Glomerular visceral epithelial cell (primary cell): ENCODE data around the gene SOAT2.
A peak's percentile ranks its signal among the peaks of the same experiment; 100 is the strongest.

Experiments
- DNase-seq: peaks from one replicate; pipeline ENCODE4 v3.0.0-alpha.2; 2016; ENCODE audit errors: extremely low spot score

SOAT2 gene

GRCh38 chr12:53065470-53065869 is 37.8 kb upstream of the SOAT2 start:
- no peak for DNase-seq

DNA sequence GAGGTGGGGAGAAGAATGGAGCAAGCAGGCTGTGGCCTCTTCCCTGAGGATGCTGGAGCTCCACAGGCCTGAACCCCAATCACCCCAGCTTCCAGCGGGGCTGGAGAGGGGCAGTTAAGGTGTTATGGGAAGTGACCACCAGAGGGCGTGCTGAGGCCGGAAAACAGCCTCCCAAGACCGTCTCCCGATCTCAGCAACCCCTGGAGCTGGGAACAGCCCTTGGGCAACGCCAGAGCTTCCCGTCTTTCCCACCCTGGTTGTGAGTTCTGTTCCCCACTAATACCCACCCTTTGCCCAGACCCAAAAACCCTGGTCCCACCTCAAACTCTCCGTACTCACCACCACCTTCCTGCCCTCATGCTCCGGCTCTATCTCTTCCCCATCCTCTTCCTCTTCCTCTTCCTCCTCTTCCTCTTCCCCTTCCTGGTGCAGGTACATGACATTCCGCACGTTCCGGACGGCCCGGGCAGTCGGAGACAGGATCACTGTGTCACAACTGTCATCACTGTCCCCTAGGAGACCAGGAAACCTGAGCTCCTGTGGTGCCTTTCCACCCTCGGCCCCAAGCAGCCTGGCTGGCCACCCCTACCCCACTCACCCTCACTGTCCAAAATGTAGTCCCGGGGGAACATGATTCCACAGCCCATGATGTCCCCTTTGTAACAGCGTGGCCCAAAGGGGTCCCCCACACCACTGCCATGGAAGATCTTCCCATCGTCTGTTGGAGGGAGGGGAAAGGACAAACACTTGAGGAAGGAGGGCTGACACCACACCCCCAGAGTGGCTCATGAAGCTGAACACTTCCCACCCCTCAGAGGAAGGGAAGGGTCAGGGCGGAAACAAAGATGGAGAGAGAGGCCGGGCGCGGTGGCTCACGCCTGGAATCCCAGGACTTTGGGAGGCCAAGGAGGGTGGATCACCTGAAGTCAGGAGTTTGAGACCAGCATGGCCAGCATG is 37.0 kb upstream of the SOAT2 start:
- peak; percentile 79 for DNase-seq

GRCh38 chr12:53067074-53067992 is 36.0 kb upstream of the SOAT2 start:
- DNase-seq: no peak

GRCh38 chr12:53067993-53068770 is 35.1 kb upstream of the SOAT2 start:
- DNase-seq: no peak

DNA sequence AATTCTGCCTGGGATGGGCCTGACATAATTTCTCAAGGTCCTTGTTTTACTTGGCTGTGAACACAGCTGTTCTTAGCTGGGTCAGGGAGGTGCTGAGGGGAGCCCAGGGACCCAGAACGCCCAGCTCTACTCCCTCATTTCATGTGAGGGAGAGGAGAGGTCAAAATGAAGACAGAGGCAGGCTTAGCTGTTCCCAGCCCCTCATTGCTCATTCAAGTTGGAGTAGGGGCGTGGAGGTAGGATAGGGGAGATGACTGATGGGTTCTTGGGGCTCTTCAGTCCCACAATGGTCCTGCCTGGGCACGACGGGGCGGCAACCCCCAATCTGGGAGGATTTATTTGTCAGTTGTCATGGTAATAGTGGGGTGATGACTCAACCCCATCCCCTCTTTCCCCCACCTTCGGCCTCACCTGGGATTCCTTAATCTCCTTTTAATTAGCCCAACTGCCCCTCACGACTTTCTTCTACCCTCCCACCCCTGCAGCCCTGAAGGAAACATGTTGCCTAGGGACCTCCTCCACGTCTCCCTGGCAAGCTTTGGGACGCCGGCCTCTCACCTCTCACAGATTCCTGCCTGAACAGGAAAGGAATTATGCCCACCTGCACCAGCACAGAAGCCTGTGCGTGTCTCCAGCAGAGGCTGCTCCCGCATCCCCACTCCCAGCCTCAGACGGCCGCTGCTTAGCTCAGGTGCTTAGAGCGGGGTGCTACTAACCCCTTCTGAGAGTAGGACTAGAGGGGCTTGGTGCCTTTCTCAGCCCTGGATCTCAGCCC is 34.3 kb upstream of the SOAT2 start:
- no peak for DNase-seq

DNA sequence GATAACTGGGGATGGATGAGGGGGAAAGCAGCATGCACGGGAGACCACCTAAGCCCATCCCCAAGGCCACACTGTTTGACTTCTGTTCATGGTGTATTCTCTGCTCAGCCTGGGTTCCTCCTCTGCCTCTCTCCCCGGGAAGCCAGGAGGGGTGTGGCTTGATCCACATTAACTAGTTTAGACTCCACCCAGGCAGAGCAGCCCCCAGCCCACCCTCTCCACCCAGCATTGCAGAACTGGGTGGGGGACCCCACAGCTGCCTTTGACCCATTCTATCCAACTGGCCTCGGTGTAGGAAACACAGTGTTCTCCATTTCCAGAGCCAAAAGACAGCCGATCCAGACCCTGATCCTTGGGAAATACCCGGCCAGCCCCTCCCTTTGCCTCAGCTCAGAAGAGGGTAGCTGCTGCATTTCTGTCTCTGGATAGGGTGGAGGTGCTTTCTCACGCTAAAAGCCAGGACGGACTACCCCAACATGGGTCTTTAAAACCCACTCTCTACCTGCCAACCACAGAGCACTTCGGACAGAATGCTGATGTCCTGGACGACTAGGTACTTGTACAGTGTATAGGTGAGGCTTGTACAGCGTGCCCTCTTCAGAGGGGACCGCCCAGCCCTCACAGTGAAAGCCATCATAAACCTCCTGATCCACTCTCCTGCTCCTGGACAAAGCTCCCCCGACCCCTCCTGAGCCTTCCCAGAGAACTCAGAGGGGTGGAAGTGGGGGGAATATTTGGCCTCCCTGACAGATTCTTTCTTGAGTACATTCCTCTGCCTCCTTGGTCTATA is 33.5 kb upstream of the SOAT2 start:
- DNase-seq: no peak

DNA sequence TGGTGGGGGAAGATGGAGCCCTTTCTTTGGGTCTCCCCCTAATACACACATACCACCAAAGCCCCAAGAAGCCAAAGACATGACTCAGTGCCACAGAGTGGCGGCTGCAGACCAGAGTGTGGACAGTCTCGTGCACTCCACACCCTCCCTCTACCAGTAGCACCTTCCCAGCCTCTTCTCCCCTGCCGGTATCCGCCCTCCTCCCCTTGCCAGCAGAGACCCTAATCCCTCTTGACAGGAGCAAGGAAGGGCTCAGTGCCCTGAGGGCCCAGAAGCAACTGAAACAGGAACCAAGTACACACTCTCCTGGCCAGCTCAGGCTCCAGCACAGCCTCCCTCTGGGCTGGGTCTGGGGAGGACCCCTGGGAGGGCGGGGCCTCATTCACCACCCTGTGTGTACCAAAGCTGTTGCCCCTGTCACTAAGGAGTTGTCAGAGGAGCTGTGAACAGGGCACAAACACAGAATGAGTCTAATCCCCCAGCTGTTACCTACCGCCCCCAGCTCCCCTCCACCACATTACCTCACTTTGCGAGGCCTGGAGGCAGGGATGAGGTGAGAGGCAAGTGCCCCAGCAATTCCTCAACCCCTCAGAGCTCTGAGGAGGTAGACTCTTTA is 32.3 kb upstream of the SOAT2 start:
- DNase-seq: no peak

GRCh38 chr12:53071591-53072551 is 31.4 kb upstream of the SOAT2 start:
- DNase-seq: no peak

DNA sequence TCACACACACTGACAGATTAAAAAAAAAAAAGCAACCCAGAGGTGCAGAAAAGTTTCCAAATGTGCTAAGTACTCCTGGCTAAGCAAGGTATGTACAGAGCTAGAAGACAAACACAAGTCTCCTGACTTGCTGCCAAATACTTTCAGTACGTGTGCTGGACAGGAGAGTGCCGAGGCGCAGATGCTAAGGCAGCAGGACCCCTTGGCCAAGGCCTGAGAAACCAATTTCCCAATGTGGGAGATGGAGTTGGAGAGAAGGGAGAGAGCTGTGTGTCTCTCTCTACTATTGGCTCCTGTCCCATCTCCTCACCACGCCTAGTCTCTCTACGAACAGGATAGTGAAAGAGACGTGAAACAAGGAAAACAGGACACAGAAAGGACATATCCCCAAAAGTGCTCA is 29.4 kb upstream of the SOAT2 start:
- no peak for DNase-seq

DNA sequence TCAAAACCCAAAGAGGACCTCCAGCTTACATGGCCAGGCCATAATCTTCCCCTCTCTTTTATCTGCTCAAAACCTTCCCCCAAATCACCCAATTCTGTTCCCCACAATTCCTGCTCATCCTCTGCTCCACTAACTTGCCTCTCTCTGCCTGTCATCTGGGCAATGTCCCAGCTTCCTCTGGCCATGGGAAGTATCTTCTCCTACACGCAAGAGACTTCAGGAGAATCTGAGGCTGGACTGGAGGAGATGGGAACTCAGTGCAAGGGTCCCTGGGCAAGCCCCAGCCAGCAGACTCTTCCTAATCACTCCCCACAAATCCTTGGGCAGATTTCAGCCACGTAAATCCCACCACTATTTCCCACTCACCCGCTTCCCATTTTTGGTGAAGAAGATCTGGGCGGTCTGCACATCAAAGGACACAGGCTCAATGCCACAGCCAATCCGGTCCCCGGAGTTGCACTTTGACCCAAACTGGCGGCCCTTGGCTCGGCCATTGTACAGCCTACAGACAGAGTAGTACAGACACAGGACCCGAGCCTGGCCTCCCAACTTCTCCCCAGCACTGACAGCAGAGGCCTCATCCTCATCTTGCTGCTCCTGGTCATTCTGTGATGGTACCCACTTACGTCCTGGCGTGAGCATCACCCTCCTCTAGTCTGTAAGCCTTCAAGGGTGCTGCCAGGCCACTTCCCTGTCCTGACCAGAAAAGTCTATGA is 28.8 kb upstream of the SOAT2 start:
- DNase-seq: no peak

- no peak for DNase-seq
Measured at GRCh38 chr12:53074999-53075370, 28.3 kb upstream of the SOAT2 start.

- no peak for DNase-seq
Measured at GRCh38 chr12:53076461-53076860, 26.8 kb upstream of the SOAT2 start.

DNA sequence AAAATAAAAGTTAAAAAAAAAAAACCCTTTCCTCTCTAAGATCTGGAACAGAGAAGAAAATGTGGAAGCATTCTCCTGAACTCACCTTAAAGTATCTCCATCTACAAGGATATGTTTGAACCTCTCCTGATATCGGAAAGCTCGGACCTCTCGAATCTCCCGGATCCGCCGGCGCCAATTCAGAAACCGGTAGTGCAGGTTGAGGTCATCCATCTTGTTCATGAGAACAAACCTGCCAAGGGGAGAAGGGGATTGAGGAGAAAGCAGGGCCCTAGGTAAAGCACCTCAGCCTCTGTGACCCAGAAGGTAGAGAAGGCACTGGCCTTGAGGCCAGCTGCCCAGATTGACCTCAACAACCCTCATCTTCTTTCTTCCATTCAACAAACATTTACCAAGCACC is 26.3 kb upstream of the SOAT2 start:
- DNase-seq: no peak

DNA sequence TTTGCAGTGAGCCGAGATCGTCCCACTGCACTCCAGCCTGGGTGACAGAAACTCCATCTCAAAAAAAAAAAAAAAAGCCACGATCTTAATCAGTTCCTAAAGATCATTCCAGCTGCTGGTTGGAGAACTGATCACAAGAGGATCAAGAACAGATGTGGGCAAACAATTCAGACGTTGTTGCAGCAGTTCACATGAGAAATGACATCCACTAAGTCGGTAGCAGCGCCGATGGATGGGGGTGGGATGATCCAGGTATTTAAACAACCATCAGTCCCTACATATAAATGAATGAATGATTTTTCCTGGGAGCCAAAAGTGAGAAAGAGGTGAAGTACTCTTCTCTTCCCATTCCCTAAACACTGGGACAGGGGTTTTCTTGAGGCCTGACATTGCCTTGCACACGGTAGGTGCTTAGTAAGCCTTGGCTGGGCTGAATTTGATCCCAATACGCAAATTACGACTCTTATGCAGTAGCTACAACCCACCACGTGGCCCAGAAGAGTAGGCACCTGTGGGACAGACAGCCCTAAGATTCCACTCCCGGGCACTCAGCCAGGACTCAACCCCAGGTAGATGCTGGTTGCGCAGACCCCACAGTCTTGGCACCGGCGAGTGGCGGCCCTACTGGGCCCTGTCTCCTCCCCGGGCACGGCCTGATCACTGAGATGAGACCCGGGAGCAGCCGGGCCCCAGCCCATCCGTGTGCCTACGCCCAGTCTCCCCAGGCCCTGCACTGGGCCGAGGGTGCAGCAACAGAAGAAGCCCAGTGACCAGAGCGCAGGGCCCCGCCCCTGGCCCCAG is 24.7 kb upstream of the SOAT2 start:
- DNase-seq: no peak

DNA sequence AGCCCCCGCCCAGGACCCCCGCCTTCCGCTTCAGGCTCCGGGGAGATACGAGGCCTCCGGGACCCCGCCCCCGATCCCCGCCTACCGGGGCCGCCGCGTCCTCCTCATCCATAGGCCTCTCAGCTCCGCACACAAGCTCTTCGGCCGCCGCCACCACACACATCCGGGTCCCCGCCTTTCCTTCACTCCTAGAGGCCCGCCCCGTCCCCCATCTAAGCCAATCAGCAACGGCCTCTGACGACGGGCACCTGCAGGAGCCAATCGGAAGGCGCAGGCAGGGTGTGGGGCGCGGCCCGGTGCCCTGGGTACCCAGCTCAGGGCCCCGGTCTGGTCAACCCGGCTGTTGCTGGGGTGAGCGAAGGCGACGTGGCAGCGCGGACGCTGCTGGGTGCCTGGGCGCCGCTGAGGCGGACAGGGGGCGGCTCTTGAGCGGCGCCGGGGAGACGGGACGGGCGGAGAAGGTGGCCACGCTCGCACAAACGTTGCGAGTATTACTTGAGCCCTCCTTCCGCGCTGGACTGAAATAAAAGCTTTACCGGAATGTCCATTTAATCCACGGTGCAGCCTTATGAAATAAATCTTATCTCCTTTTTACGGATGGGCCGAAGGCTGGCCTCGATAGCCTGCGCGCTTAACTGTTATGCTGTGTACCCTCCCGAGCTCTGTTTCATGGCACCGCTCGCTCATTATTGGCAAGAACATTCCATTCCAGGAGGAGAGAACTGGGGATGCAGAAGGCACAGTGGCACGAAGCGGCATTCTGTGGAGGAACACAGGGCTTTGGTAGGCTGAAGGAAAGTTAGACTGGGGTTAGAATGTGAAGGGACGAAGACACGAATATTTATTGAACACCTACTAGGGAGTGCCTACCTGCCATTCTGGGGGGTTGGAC is 23.8 kb upstream of the SOAT2 start, which contains the start of gene SPRYD3:
Gene SPRYD3, minus strand, starts transcription at position 165 of the 892 bp plus-strand sequence. Its CDS starts 57 bp downstream, at position 108.
- DNase-seq: peak; percentile 98

GRCh38 chr12:53082637-53083175 is 20.6 kb upstream of the SOAT2 start:
- DNase-seq: no peak
